ENCODE measurements around the gene PAX3.
"Not testable (repeated sequence)": the region's sequence is repeated elsewhere in the genome, so short reads cannot be mapped to it uniquely, and the experiment has no call there.

The PAX3 gene

DNA sequence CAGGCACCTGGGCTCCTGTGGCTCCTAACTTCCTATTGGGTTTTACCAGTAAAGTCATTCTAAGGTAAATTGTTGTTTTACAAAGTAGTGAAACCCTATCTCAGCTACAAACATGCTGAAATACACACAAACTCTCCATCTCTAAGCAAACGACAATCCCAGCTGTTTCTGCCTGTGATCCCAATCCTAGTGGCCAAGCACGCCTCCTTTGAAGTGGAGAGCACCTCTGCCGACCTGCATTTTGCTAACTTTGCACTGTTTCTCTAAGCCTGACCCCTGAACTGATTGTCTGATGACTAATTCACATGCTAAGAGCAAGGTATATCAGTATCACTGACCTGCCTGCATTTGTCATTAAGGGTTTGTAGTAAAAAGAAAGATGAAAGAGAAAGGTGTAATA, 124.3 kb downstream of the PAX3 start:
- no peak for DNase-seq (ENCODE audit: low spot score)
- in situ Hi-C loops (cut with MboI; ENCODE audit: low sequenced_read_pairs, unreplicated experiment), result no loop called here
- TF ChIP-seq, protein P1, sequence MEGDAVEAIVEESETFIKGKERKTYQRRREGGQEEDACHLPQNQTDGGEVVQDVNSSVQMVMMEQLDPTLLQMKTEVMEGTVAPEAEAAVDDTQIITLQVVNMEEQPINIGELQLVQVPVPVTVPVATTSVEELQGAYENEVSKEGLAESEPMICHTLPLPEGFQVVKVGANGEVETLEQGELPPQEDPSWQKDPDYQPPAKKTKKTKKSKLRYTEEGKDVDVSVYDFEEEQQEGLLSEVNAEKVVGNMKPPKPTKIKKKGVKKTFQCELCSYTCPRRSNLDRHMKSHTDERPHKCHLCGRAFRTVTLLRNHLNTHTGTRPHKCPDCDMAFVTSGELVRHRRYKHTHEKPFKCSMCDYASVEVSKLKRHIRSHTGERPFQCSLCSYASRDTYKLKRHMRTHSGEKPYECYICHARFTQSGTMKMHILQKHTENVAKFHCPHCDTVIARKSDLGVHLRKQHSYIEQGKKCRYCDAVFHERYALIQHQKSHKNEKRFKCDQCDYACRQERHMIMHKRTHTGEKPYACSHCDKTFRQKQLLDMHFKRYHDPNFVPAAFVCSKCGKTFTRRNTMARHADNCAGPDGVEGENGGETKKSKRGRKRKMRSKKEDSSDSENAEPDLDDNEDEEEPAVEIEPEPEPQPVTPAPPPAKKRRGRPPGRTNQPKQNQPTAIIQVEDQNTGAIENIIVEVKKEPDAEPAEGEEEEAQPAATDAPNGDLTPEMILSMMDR (IDR thresholded peaks at IDR 0.05; ENCODE audit: borderline replicate concordance, control extremely low read depth, extremely low read depth, insufficient read depth, missing control alignments), result no peak

DNA sequence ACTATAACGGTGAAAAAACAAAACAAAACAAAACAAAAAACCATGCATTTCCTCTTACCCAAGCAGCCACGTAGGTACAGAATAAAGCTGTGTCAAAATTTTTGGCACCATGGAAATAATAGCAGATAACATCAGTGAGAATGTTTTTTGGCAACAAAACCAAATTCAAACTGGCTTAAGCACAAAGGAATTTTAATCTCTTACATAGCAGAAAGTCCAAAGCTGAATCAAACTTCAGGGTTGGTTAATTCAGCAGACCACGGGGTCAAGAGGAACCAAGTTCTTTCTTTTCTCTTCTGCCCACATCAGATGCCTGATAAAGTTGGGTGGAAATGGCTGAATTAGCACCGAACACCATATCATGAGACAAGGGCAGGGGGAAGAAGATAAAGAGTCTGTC, 129.5 kb downstream of the PAX3 start:
- in situ Hi-C loops (cut with MboI; ENCODE audit: low sequenced_read_pairs, unreplicated experiment), result no loop called here

DNA sequence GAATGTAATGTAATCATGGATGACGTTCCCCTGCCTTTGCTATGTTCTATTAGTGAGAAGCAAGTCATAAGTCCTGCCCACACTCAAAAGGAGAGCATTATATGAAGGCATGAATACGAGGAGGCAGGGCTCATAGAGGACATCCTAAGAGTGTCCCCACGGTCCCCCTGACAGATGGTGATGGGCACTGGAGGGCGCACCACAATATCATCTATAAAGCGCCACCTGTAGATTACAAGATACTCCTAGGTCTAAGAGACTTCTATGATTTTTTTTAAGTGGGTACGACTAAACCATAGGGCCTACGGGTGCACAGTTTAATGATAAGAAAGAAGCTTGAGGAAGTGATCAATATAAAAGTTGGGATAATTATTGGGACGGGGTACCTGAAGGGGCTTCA, 131.0 kb downstream of the PAX3 start:
- TF ChIP-seq, protein P1 (IDR thresholded peaks at IDR 0.05; ENCODE audit: borderline replicate concordance, control extremely low read depth, extremely low read depth, insufficient read depth, missing control alignments), result no peak
- DNase-seq (ENCODE audit: low spot score), result no peak
- in situ Hi-C loops (cut with MboI; ENCODE audit: low sequenced_read_pairs, unreplicated experiment), result no loop called here

More for the DNA sequence above, 129.5 kb downstream of the PAX3 start:
- TF ChIP-seq, protein P1 (IDR thresholded peaks at IDR 0.05; ENCODE audit: borderline replicate concordance, control extremely low read depth, extremely low read depth, insufficient read depth, missing control alignments), result no peak
- DNase-seq (ENCODE audit: low spot score), result no peak

GRCh38 chr2:222160944-222161343, 137.9 kb downstream of the PAX3 start:
- no peak for DNase-seq (ENCODE audit: low spot score)
- in situ Hi-C loops (cut with MboI; ENCODE audit: low sequenced_read_pairs, unreplicated experiment), result no loop called here
- TF ChIP-seq, protein P1 (IDR thresholded peaks at IDR 0.05; ENCODE audit: borderline replicate concordance, control extremely low read depth, extremely low read depth, insufficient read depth, missing control alignments), result no peak

DNA sequence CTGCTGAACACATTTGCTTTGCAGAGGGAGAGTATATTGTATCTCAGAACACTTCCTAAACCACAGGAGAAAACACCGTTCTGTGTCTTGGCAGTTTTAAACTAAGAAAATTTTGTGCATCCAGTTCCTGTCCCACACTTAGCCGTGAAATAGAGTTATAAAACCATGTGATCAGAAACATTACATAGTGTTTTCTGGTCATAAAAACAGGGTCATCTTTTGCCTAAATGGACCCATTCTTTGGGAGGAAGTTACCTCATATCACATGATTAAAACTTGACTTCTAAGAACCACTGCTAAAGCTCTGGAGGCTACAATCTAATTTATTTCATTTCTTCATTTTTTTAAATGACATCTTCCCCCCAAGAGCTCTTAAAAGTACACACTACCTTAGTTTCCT, 138.7 kb downstream of the PAX3 start:
- DNase-seq (ENCODE audit: low spot score), result no peak
- in situ Hi-C loops (cut with MboI; ENCODE audit: low sequenced_read_pairs, unreplicated experiment), result no loop called here
- TF ChIP-seq, protein P1 (IDR thresholded peaks at IDR 0.05; ENCODE audit: borderline replicate concordance, control extremely low read depth, extremely low read depth, insufficient read depth, missing control alignments), result no peak

DNA sequence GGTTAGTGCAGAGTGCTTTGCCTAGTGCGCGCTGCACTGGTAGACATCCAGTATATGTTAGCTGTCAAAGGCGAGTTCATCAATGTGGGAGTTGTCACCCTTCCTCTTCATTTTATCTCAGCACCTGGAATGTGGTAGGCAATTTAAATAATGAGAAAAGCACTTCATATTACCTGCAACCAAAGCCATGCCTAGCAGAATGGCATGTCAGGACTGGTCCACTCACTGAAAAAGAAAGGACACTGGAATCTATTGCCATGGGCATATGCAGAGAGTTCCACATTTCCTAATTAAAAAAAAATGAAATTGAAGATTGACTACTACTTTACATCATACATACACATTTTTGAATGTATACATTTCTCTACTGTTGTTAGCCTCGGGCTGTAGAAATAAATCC, 139.6 kb downstream of the PAX3 start:
- DNase-seq (ENCODE audit: low spot score), result no peak
- TF ChIP-seq, protein P1 (IDR thresholded peaks at IDR 0.05; ENCODE audit: borderline replicate concordance, control extremely low read depth, extremely low read depth, insufficient read depth, missing control alignments), result no peak
- in situ Hi-C loops (cut with MboI; ENCODE audit: low sequenced_read_pairs, unreplicated experiment), result no loop called here

GRCh38 chr2:222155003-222155664, 143.7 kb downstream of the PAX3 start:
- DNase-seq (ENCODE audit: low spot score); in situ Hi-C loops (cut with MboI; ENCODE audit: low sequenced_read_pairs, unreplicated experiment): not testable (repeated sequence)

Data from GM13976 (cell line).